Pancreas (tissue), 10 donors: ENCODE measurements around the gene NPAS2. TPM values are rescaled to one million over a fixed set of nuclear protein-coding genes. Genes with fewer than 3 reads are reported as not detected.

Experiments
- ATAC-seq, 4 donors: fragments of 200-7000 bp; cut with Tn5 transposase; one replicate each; pipeline versions ENCODE4 v1.8.0 to v1.9.1; 2020; ENCODE audit warnings: mild to moderate bottlenecking in 4 of 4, moderate library complexity in 4 of 4
- DNase-seq, 6 donors: peaks; one replicate each; pipeline ENCODE4 v3.0.0-alpha.2; 2020
- FAIRE-seq: peaks from 2 replicates; lab custom pipeline; 2012; peaks lifted over from hg19 to GRCh38; lab: Jason Lieb, UNC
- H3K27ac ChIP-seq, 4 donors: fragments of 200-600 bp; sonication (generic); 1 replicate in 3 of 4; 2 replicates in 1 of 4; pipeline versions ENCODE4 v1.5.0 to v1.8.0; 2020
- H3K27me3 ChIP-seq, 4 donors: fragments of 200-600 bp; one replicate each; pipeline ENCODE4 v1.8.0; 2021
- H3K36me3 ChIP-seq, 3 donors: fragments of 200-600 bp; sonication (generic) in 1 of 3; one replicate each; pipeline versions ENCODE4 v1.5.0 to v1.8.0; 2020 to 2021
- H3K4me1 ChIP-seq, 3 donors: fragments of 200-600 bp; one replicate each; pipeline ENCODE4 v1.8.0; 2021
- H3K4me3 ChIP-seq, 4 donors: fragments of 200-600 bp; sonication (generic) in 2 of 4; one replicate each; pipeline versions ENCODE4 v1.5.0 to v1.8.0; 2020 to 2021
- H3K9me3 ChIP-seq, 4 donors: fragments of 200-600 bp; one replicate each; pipeline ENCODE4 v1.8.0; 2021
- CTCF ChIP-seq, 4 donors: fragments of 200-600 bp; sonication (generic) in 3 of 4; IDR thresholded peaks; one replicate each; pipeline versions ENCODE4 v1.5.0 to v1.8.0; 2021; ENCODE audit warnings: antibody characterized with exemption in 4 of 4
- WGBS, 2 donors: extraction: QIAGEN DNeasy Blood & Tissue Kit; methylation state at CpG; one replicate each; pipeline ENCODE4 v1.1.7; 2013; 5-methylcytosine and 5-hydroxymethylcytosine counted together
- intact Hi-C, 3 donors: fragments of 100-400 bp; cut with DNase I; formaldehyde crosslinking; loops; one replicate each; pipeline versions ENCODE4 v1.11.1 to v1.14.2; 2022
- polyA plus RNA-seq, 2 donors: library from polyadenylated mRNA; stranded (reverse); fragments of 200-250 nt; gene quantifications; one replicate each; pipeline ENCODE4 v1.2.3, GENCODE V29; 2013
- total RNA-seq, 6 donors: library from RNA; stranded (reverse); fragmentation: NEBNext Ultra II Directional in 4 of 6; extraction: Animal tissue kit (Norgen Biotek cat#: 25700) in 4 of 6; gene quantifications; one replicate each; pipeline versions ENCODE4 v1.2.1 to v1.2.4, GENCODE V29; 2021 to 2023
- donor health status: healthy with polysubstance abuse.
- donor health status: DM: no; HTN: no; CAD: no; lungs with moderate emphysema.
- donor health status: DM: no; HTN: no; CAD: no.
- donor health status: control.
- donor health status: control.
- donor health status: Bipolar disorder and iron deficiency.
- donor health status: DM: yes; HTN: yes; CAD: no.
- donor health status: DM: no; HTN: no; CAD: no.
- donor health status: DM: no; HTN: no; CAD: no.
- donor health status: DM: yes; HTN: yes; CAD: no.

NPAS2 gene
- total and polyA plus RNA-seq, 8 donors: 20.6 to 46.3 (median 32.7) TPM

GRCh38 chr2:100817388-100817985 is 2.5 kb upstream of the NPAS2 start:
- no peaks in the 10 kb centered on the region for H3K9me3 ChIP-seq
- no peaks in the 10 kb centered on the region for H3K36me3 ChIP-seq
- FAIRE-seq (no peak), ATAC-seq (no peak), DNase-seq (no peak)
- H3K4me1 ChIP-seq: peaks cover 0 to 36% (median 11%) of the 10 kb centered on the region in 3 donors
- no peak overlapping the region for H3K27ac ChIP-seq
- TF ChIP-seq CTCF (IDR thresholded peaks at IDR 0.05): no peak
- WGBS, 2 donors: 96 to 97% methylated on average over 7 of the region's 7 CpGs
- H3K4me3 ChIP-seq: no peak overlapping the region
- no peaks in the 10 kb centered on the region for H3K27me3 ChIP-seq
- intact Hi-C loops: no loop called here

GRCh38 chr2:100818003-100818605 is 1.8 kb upstream of the NPAS2 start:
- ATAC-seq (peak; percentile 3 to 19 (median 6)), DNase-seq (no peak), FAIRE-seq (no peak)
- Histone ChIP-seq H3K36me3 (no peaks in the 10 kb centered on the region), H3K4me1 (peaks cover 0 to 39% (median 13%) of the 10 kb centered on the region in 3 donors), H3K27ac (peak overlapping the region; percentile 73 to 94 (median 88)), H3K27me3 (no peaks in the 10 kb centered on the region), H3K9me3 (no peaks in the 10 kb centered on the region), H3K4me3 (peak overlapping the region; percentile 31 to 82 (median 62))
- intact Hi-C loops: no loop called here
- TF ChIP-seq CTCF (IDR thresholded peaks at IDR 0.05): peak in 1 of 4 donors; percentile 8
- WGBS, 2 donors: 26 to 28% methylated on average over 16 of the region's 16 CpGs

GRCh38 chr2:100818606-100819369 is 1.2 kb upstream of the NPAS2 start:
- Histone ChIP-seq H3K36me3 (no peaks in the 10 kb centered on the region), H3K4me3 (peak overlapping the region; percentile 31 to 82 (median 62)), H3K4me1 (peaks cover under 1 to 39% (median 20%) of the 10 kb centered on the region in 3 donors), H3K9me3 (no peaks in the 10 kb centered on the region), H3K27ac (peak overlapping the region; percentile 73 to 94 (median 88)), H3K27me3 (no peaks in the 10 kb centered on the region)
- ATAC-seq (peak; percentile 82 to 85 (median 84)), FAIRE-seq (no peak), DNase-seq (peak; percentile 78 to 91 (median 84))
- peak in 1 of 4 donors; percentile 5 for TF ChIP-seq CTCF (IDR thresholded peaks at IDR 0.05)
- WGBS, 2 donors: 0 to 1% methylated on average over 44 to 51 of the region's 51 CpGs
- intact Hi-C loops: no loop called here

GRCh38 chr2:100820273-100820522 is 259 bp downstream of the NPAS2 start:
- peaks cover 15 to 41% (median 20%) of the 10 kb centered on the region in 3 donors for H3K4me1 ChIP-seq
- H3K27me3 ChIP-seq: no peaks in the 10 kb centered on the region
- FAIRE-seq (no peak), DNase-seq (peak in 3 of 6 donors; percentile 15 to 74 (median 48)), ATAC-seq (peak in 1 of 4 donors; percentile 1)
- no peaks in the 10 kb centered on the region for H3K36me3 ChIP-seq
- intact Hi-C loops: no loop called here
- H3K9me3 ChIP-seq: no peaks in the 10 kb centered on the region
- WGBS, 2 donors: 0 to 3% methylated on average over 8 to 43 of the region's 43 CpGs
- peak overlapping the region; percentile 59 to 86 (median 78) for H3K4me3 ChIP-seq
- peak overlapping the region; percentile 47 to 83 (median 64) for H3K27ac ChIP-seq
- no peak for TF ChIP-seq CTCF (IDR thresholded peaks at IDR 0.05)
